GM23338 (cell line): ENCODE results near the gene PLEKHA7.
"Not testable (repeated sequence)": the region's sequence is repeated elsewhere in the genome, so short reads cannot be mapped to it uniquely, and the experiment has no call there.

Experiments
- CREB1 ChIP-seq: fragments of 250-450 bp; sonication (Bioruptor Pico); IDR thresholded peaks from 2 replicates; pipeline ENCODE4 v1.5.0; 2020; ENCODE audit warnings: low read depth, mild to moderate bottlenecking, moderate library complexity
- POLR2AphosphoS5 ChIP-seq: IDR thresholded peaks from 2 replicates; pipeline ENCODE4 v1.6.1; 2016; ENCODE audit warnings: antibody characterized with exemption, low read depth
- ZNF114 ChIP-seq: fragments of 250-450 bp; sonication (Bioruptor Pico); IDR thresholded peaks from 2 replicates; pipeline ENCODE4 v1.5.0; 2020; ENCODE audit warnings: mild to moderate bottlenecking, moderate library complexity
- TF ChIP-seq, protein P1 (sequence below), 2 experiments: fragments of 200-600 bp in 1 of 2; sonication (generic) in 1 of 2; conservative IDR thresholded peaks; 2 replicates each; pipeline versions ENCODE4 v1.5.1 to v1.6.1; 2016 to 2017; ENCODE audit warnings: antibody characterized with exemption in 2 of 2, low read depth in 2 of 2, mild to moderate bottlenecking in 2 of 2, moderate library complexity in 1 of 2

DNA sequence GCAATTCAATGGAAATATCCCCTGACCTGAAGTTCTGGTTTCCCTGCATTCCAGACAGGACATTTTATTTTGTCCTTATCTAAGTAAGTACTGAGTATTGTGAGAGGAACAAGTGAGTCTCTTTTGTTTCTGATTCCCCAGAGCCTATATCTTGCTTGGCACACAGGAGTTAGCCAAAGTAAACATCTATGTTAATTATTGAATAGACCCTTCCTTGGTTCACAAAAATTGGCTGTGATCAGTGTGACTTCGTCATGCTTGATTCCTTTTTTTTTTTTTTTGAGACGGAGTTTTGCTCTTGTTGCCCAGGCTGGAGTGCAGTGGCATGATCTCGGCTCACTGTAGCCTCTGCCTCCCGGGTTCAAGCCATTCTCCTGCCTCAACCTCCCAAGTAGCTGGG, 34.3 kb upstream of the PLEKHA7 start:
- TF ChIP-seq, protein P1, sequence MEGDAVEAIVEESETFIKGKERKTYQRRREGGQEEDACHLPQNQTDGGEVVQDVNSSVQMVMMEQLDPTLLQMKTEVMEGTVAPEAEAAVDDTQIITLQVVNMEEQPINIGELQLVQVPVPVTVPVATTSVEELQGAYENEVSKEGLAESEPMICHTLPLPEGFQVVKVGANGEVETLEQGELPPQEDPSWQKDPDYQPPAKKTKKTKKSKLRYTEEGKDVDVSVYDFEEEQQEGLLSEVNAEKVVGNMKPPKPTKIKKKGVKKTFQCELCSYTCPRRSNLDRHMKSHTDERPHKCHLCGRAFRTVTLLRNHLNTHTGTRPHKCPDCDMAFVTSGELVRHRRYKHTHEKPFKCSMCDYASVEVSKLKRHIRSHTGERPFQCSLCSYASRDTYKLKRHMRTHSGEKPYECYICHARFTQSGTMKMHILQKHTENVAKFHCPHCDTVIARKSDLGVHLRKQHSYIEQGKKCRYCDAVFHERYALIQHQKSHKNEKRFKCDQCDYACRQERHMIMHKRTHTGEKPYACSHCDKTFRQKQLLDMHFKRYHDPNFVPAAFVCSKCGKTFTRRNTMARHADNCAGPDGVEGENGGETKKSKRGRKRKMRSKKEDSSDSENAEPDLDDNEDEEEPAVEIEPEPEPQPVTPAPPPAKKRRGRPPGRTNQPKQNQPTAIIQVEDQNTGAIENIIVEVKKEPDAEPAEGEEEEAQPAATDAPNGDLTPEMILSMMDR (conservative IDR thresholded peaks at IDR 0.05; ENCODE audit: low read depth in 2 of 2), result not testable (repeated sequence)
- not testable (repeated sequence) for TF ChIP-seq POLR2AphosphoS5; ZNF114 (CRISPR knock-in tag); CREB1 (CRISPR knock-in tag)
